Hepatocyte (in vitro differentiated cells): ENCODE results near the gene ZNF276. TPM values are rescaled to one million over a fixed set of nuclear protein-coding genes. Genes with fewer than 3 reads are reported as not detected.

Source experiments
- DNase-seq: peaks from one replicate; pipeline ENCODE4 v3.0.0-alpha.2; 2016; ENCODE audit warnings: low spot score
- H2AFZ ChIP-seq: fragments of 200-600 bp; sonication (generic); 2 replicates; pipeline ENCODE4 v1.6.0; 2016; ENCODE audit warnings: antibody characterized with exemption, mild to moderate bottlenecking
- H3K27ac ChIP-seq: fragments of 200-600 bp; sonication (generic); 2 replicates; pipeline ENCODE4 v1.5.1; 2016; ENCODE audit warnings: mild to moderate bottlenecking
- H3K27me3 ChIP-seq: fragments of 200-600 bp; sonication (generic); 2 replicates; pipeline ENCODE4 v1.6.1; 2016
- H3K36me3 ChIP-seq: fragments of 200-600 bp; sonication (generic); replicated peaks from 2 replicates; pipeline ENCODE4 v1.5.1; 2016; ENCODE audit warnings: low read depth; ENCODE audit not compliant: insufficient read depth
- H3K4me1 ChIP-seq: fragments of 200-600 bp; sonication (generic); 2 replicates; pipeline ENCODE4 v1.5.1; 2016; ENCODE audit warnings: mild to moderate bottlenecking, moderate library complexity; ENCODE audit not compliant: insufficient read depth
- H3K4me2 ChIP-seq: fragments of 200-600 bp; sonication (generic); 2 replicates; pipeline ENCODE4 v1.6.0; 2016
- H3K4me3 ChIP-seq: fragments of 200-600 bp; sonication (generic); 2 replicates; pipeline ENCODE4 v1.5.1; 2016; ENCODE audit warnings: mild to moderate bottlenecking
- H3K79me2 ChIP-seq: fragments of 200-600 bp; sonication (generic); 2 replicates; pipeline ENCODE4 v1.6.0; 2017; ENCODE audit warnings: mild to moderate bottlenecking
- H3K9me2 ChIP-seq: fragments of 200-600 bp; sonication (generic); replicated peaks from 2 replicates; pipeline ENCODE4 v1.6.0; 2017; ENCODE audit warnings: mild to moderate bottlenecking; ENCODE audit not compliant: insufficient read depth
- H3K9me3 ChIP-seq: fragments of 200-600 bp; sonication (generic); 2 replicates; pipeline ENCODE4 v1.5.1; 2016; ENCODE audit warnings: low read depth, mild to moderate bottlenecking
- H4K20me1 ChIP-seq: fragments of 200-600 bp; sonication (generic); 2 replicates; pipeline ENCODE4 v1.6.0; 2016; ENCODE audit warnings: mild to moderate bottlenecking; ENCODE audit not compliant: insufficient read depth, poor library complexity, severe bottlenecking
- CTCF ChIP-seq: fragments of 200-600 bp; sonication (generic); IDR thresholded peaks from 2 replicates; pipeline ENCODE4 v1.5.1; 2016; ENCODE audit warnings: antibody characterized with exemption, mild to moderate bottlenecking; ENCODE audit not compliant: poor library complexity
- EZH2 ChIP-seq: fragments of 200-600 bp; sonication (generic); IDR thresholded peaks from 2 replicates; pipeline ENCODE4 v1.6.1; 2016; ENCODE audit warnings: antibody characterized with exemption, mild to moderate bottlenecking, borderline replicate concordance
- EZH2phosphoT487 ChIP-seq: fragments of 200-600 bp; sonication (generic); IDR thresholded peaks from one replicate; pipeline ENCODE4 v1.6.1; 2018; ENCODE audit warnings: antibody characterized with exemption, mild to moderate bottlenecking, low read depth, moderate library complexity; ENCODE audit not compliant: unreplicated experiment, severe bottlenecking
- WGBS: methylation state at CpG from one replicate; pipeline ENCODE4 v1.1.6; 2016; ENCODE audit warnings: low lambda C conversion rate; ENCODE audit errors: missing lambda C conversion rate; 5-methylcytosine and 5-hydroxymethylcytosine counted together
- polyA plus RNA-seq: library from polyadenylated mRNA; unstranded; fragments of >200 nt; fragmentation: Nextera tagmentation; extraction: Ambion mirVana; gene quantifications from 2 replicates; pipeline ENCODE4 v1.2.1, GENCODE V29; 2016
- total RNA-seq: library from RNA; depleted of rRNA; stranded (reverse); fragments of >200 nt; gene quantifications from 2 replicates; pipeline ENCODE4 v1.2.3, GENCODE V29; 2014

Gene ZNF276
- total and polyA plus RNA-seq, 2 experiments from 2014 or later, result 15.0 to 23.2 TPM

DNA sequence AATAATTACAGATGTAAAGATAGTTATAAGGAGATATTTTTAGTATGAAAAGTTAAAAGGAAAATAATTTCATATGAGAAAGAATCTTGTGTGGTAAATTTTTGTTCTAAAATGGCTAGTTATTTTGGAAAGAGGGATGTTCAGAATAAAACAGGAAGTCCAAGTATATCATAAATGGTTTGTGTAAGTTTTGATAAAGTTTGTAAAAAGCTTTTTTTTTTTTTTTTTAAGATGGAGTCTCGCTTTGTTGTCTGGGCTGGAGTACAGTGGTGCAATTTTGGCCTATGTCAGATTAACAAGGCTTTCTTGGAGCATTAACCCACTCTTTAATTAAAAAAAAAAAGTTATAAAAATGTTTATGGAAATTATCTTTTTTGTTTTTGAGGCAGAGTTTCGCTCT is 43.1 kb upstream of the ZNF276 start:
- Histone ChIP-seq H3K9me3 (peaks cover 4% of the 10 kb centered on the region), H3K4me2 (no peak overlapping the region), H3K4me1 (no peaks in the 10 kb centered on the region), H3K27ac (no peak overlapping the region), H3K27me3 (no peaks in the 10 kb centered on the region), H3K9me2 (no peaks in the 10 kb centered on the region), H2AFZ (no peak overlapping the region), H3K4me3 (no peak overlapping the region), H3K36me3 (no peaks in the 10 kb centered on the region), H3K79me2 (no peaks in the 10 kb centered on the region), H4K20me1 (no peaks in the 10 kb centered on the region)
- WGBS, result 88% methylated on average over 2 of the region's 2 CpGs
- TF ChIP-seq CTCF, result no peak
- no peak for TF ChIP-seq EZH2
- TF ChIP-seq EZH2phosphoT487, result no peak
- no peak for DNase-seq

DNA sequence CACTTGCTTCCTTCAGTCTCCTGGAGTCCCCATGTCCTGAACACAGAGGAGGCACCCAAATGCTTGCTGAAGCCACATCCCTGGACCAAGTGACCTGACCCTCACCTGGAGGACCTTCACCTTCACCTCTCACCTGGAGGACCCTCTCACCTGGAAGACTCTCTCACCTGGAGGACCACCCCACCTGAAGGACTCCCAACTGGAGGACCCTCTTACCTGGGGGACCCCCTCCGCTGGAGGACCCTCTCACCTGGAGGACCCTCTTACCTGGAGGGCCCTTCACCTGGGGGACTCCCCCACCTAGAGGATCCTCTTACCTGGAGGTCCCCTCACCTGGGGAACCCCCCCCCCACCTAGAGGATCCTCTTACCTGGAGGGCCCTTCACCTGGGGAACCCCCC is 35.4 kb upstream of the ZNF276 start:
- H3K4me2 ChIP-seq, result peak overlapping the region; percentile 81
- no peak overlapping the region for H3K27ac ChIP-seq
- H4K20me1 ChIP-seq, result peaks cover 4% of the 10 kb centered on the region
- H3K27me3 ChIP-seq, result no peaks in the 10 kb centered on the region
- H3K4me3 ChIP-seq, result no peak overlapping the region
- no peaks in the 10 kb centered on the region for H3K36me3 ChIP-seq
- H2AFZ ChIP-seq, result no peak overlapping the region
- 100% methylated on average over 1 of the region's 1 CpG for WGBS
- TF ChIP-seq EZH2, result no peak
- no peak for TF ChIP-seq EZH2phosphoT487
- TF ChIP-seq CTCF, result no peak
- peaks cover 11% of the 10 kb centered on the region for H3K4me1 ChIP-seq
- no peak for DNase-seq
- H3K9me2 ChIP-seq, result no peaks in the 10 kb centered on the region
- H3K79me2 ChIP-seq, result peaks cover 28% of the 10 kb centered on the region
- no peaks in the 10 kb centered on the region for H3K9me3 ChIP-seq

DNA sequence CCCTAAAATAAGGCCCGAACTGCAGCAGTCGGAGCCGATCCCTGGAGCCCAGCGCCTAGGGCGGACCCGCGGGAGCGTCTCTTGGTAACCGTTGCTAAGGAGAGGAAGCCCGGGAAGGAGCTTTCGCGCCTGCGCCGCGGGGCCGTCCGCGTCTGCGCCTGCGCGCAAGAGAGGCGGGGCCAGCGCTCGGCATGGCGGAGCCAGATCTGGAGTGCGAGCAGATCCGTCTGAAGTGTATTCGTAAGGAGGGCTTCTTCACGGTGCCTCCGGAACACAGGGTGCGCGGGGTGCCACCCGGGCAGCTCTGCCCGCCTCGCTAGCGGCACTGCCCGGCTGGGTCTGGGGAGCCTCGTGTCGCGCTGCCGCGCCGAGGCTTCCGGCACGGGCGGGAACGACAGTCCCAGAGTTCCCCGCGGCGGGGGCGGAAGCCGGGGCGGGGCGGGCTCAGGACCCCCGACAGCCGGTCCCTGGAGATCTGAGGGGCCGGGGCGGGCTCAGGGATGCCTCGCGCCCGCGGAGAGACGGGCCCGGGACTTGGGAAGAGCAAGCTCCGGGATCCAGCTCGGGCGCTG is 34.7 kb upstream of the ZNF276 start, which contains the start of gene CDK10:
CDK10 (plus strand) TSS at position 170 of the 572 bp plus-strand sequence; CDS start at position 192, 22 bp downstream.
- Histone ChIP-seq H2AFZ (peak within 1 kb of the TSS; percentile 91), H3K27me3 (no peaks in the 10 kb centered on the region), H3K27ac (peak within 1 kb of the TSS; percentile 93), H3K9me3 (no peaks in the 10 kb centered on the region), H4K20me1 (peaks cover 4% of the 10 kb centered on the region), H3K36me3 (no peaks in the 10 kb centered on the region), H3K4me3 (peak within 1 kb of the TSS; percentile 68), H3K4me2 (peak within 1 kb of the TSS; percentile 81), H3K4me1 (peaks cover 11% of the 10 kb centered on the region), H3K9me2 (no peaks in the 10 kb centered on the region), H3K79me2 (peaks cover 28% of the 10 kb centered on the region)
- WGBS, result 3% methylated on average over 48 of the region's 67 CpGs
- TF ChIP-seq EZH2phosphoT487 (no peak), EZH2 (no peak), CTCF (no peak)
- peak; percentile 94 for DNase-seq
